HepG2 (cell line): Measurements from ENCODE around the gene ATAD3A. TPM values are rescaled to one million over a fixed set of nuclear protein-coding genes. Genes with fewer than 3 reads are reported as not detected.
"Not testable (repeated sequence)": the region's sequence is repeated elsewhere in the genome, so short reads cannot be mapped to it uniquely, and the experiment has no call there.

Experiments used
- ATAC-seq: fragments of 200-7000 bp; cut with Tn5 transposase; 3 replicates; pipeline ENCODE4 v1.9.1; 2020; ENCODE audit warnings: mild to moderate bottlenecking, moderate library complexity
- BruUV-seq: library from RNA; stranded (reverse); fragments of 400-500 nt; replicated peaks from 2 replicates; lab custom pipeline; 2021; lab: Mats Ljungman, UMichigan
- CTCF ChIA-PET: fragments of 300-600 bp; formaldehyde crosslinking; extraction: SDS; loops from one replicate; lab custom pipeline; 2021; ENCODE audit warnings: low total read pairs, inconsistent platforms, low intra/inter-chr PET ratio; lab: Yijun Ruan, JAX
- POLR2A ChIA-PET: fragments of 350-600 bp; sonication (Branson Sonifier 250); formaldehyde crosslinking; loops from one replicate; lab custom pipeline; 2020; ENCODE audit warnings: antibody characterized with exemption, inconsistent platforms; lab: Yijun Ruan, JAX
- DNase-seq: peaks from one replicate; pipeline ENCODE4 v3.0.0-alpha.2; 2015; ENCODE audit warnings: low spot score
- FAIRE-seq: peaks from 3 replicates; lab custom pipeline; 2011; peaks lifted over from hg19 to GRCh38; lab: Jason Lieb, UNC
- H2AFZ ChIP-seq: one replicate; pipeline ENCODE4 v1.6.1; 2011; ENCODE audit warnings: low read length, inconsistent platforms
- H3K27ac ChIP-seq: fragments of 300-600 bp; 3 replicates; pipeline ENCODE4 v1.8.0; 2011; ENCODE audit warnings: mixed run types, mild to moderate bottlenecking, mixed read lengths, low read length, inconsistent platforms; ENCODE audit not compliant: insufficient read depth; ENCODE audit errors: extremely low read length
- H3K27me3 ChIP-seq, 2 experiments: fragments of 200-600 bp in 1 of 2; 2 replicates in 1 of 2; 3 replicates in 1 of 2; pipeline versions ENCODE4 v1.6.0 to v1.8.0; 2011; ENCODE audit warnings: low read length in 2 of 2, mild to moderate bottlenecking in 2 of 2, moderate library complexity in 2 of 2, inconsistent platforms in 1 of 2; ENCODE audit not compliant: insufficient read depth in 2 of 2, control insufficient read depth in 1 of 2
- H3K36me3 ChIP-seq, 2 experiments: fragments of 200-600 bp in 1 of 2; replicated peaks in 1 of 2; 2 replicates in 1 of 2; 3 replicates in 1 of 2; pipeline versions ENCODE4 v1.5.1 to v1.8.0; 2011; ENCODE audit warnings: low read length in 2 of 2, inconsistent platforms in 1 of 2; ENCODE audit not compliant: insufficient read depth in 2 of 2, control insufficient read depth in 1 of 2
- H3K4me1 ChIP-seq: 2 replicates; pipeline ENCODE4 v1.5.1; 2012; ENCODE audit warnings: low read length, inconsistent platforms; ENCODE audit not compliant: insufficient read depth
- H3K4me2 ChIP-seq: 2 replicates; pipeline ENCODE4 v1.6.0; 2011; ENCODE audit warnings: low read depth, low read length, inconsistent platforms
- H3K4me3 ChIP-seq, 3 experiments: fragments of 200-600 bp in 1 of 3; sonication (generic), shearing (Covaris generic) in 1 of 3; replicated peaks in 1 of 3; 2 replicates each; pipeline ENCODE4 v1.5.1; 2011 to 2016; ENCODE audit warnings: low read length in 3 of 3, inconsistent platforms in 2 of 3, low read depth in 2 of 3, mild to moderate bottlenecking in 2 of 3, control low read depth in 1 of 3, mixed read lengths in 1 of 3; ENCODE audit not compliant: insufficient read depth in 1 of 3
- H3K79me2 ChIP-seq: one replicate; pipeline ENCODE4 v1.6.1; 2011; ENCODE audit warnings: low read length, inconsistent platforms; ENCODE audit not compliant: insufficient read depth
- H3K9ac ChIP-seq: 2 replicates; pipeline ENCODE4 v1.6.0; 2011; ENCODE audit warnings: mild to moderate bottlenecking, low read depth, low read length, inconsistent platforms; ENCODE audit not compliant: insufficient read depth
- H3K9me3 ChIP-seq: 2 replicates; pipeline ENCODE4 v1.5.1; 2012; ENCODE audit warnings: mild to moderate bottlenecking, low read length
- H4K20me1 ChIP-seq: 2 replicates; pipeline ENCODE4 v1.6.0; 2011; ENCODE audit warnings: inconsistent platforms, mild to moderate bottlenecking, low read length, moderate library complexity; ENCODE audit not compliant: insufficient read depth
- BCL6 ChIP-seq: IDR thresholded peaks from 2 replicates; pipeline ENCODE4 v1.6.1; 2016; ENCODE audit warnings: missing genetic modification reagents, missing compliant biosample characterization
- CEBPG ChIP-seq: IDR thresholded peaks from 2 replicates; pipeline ENCODE4 v1.6.1; 2016
- GABPB1 ChIP-seq: IDR thresholded peaks from 2 replicates; pipeline ENCODE4 v1.6.1; 2016; ENCODE audit warnings: mild to moderate bottlenecking, missing genetic modification reagents, moderate library complexity, missing compliant biosample characterization
- GZF1 ChIP-seq: sonication (generic); formaldehyde crosslinking; IDR thresholded peaks from 2 replicates; pipeline ENCODE4 v1.5.1; 2020; ENCODE audit warnings: mild to moderate bottlenecking, missing genetic modification reagents
- MEF2D ChIP-seq: sonication (generic); formaldehyde crosslinking; IDR thresholded peaks from 2 replicates; pipeline ENCODE4 v1.5.1; 2020; ENCODE audit warnings: mild to moderate bottlenecking, missing genetic modification reagents
- PLRG1 ChIP-seq: fragments of 450-650 bp; conservative IDR thresholded peaks from 2 replicates; pipeline ENCODE4 v1.6.1; 2016
- ZNF501 ChIP-seq: sonication (generic); formaldehyde crosslinking; IDR thresholded peaks from 2 replicates; pipeline ENCODE4 v1.5.1; 2020; ENCODE audit warnings: mild to moderate bottlenecking, moderate library complexity, missing genetic modification reagents
- WGBS: methylation state at CpG from one replicate; pipeline ENCODE4 v1.1.6; 2017; ENCODE audit warnings: low lambda C conversion rate; 5-methylcytosine and 5-hydroxymethylcytosine counted together
- in situ Hi-C: cut with HindIII; loops from 2 replicates; pipeline ENCODE4 v1.10.0; 2017; ENCODE audit warnings: low pct_unique_long_range_greater_than_20kb; ENCODE audit not compliant: extremely low pct_ligation_motif_present
- intact Hi-C: fragments of 100-400 bp; cut with micrococcal nuclease; formaldehyde crosslinking; loops from one replicate; pipeline ENCODE4 v1.10.0; 2022; ENCODE audit not compliant: unreplicated experiment
- polyA plus RNA-seq, 8 experiments: library from polyadenylated mRNA; depleted of rRNA in 3 of 8; stranded (reverse) in 7 of 8; unstranded in 1 of 8; fragments of >200 nt; fragmentation: Illumina TruSeq in 4 of 8; extraction: Trizol in 4 of 8; gene quantifications; 2 replicates each; pipeline versions ENCODE4 v1.2.1 to v1.2.3, GENCODE V29; 2011 to 2016; ENCODE audit warnings: low read depth in 4 of 8, missing spikeins in 1 of 8, mixed read lengths in 1 of 8; ENCODE audit not compliant: insufficient read depth in 1 of 8
- total RNA-seq, 5 experiments: library from RNA; depleted of rRNA; stranded (reverse); fragments of >200 nt; fragmentation: Illumina TruSeq; extraction: Trizol; gene quantifications; 2 replicates each; pipeline ENCODE4 v1.2.3, GENCODE V29; 2016; ENCODE audit warnings: low read depth in 1 of 5
- TF ChIP-seq, protein P1 (sequence below): sonication (generic); formaldehyde crosslinking; IDR thresholded peaks from 2 replicates; pipeline ENCODE4 v1.5.1; 2020; ENCODE audit warnings: mild to moderate bottlenecking, missing genetic modification reagents, moderate library complexity
- TF ChIP-seq, protein P2 (sequence below): sonication (generic); formaldehyde crosslinking; IDR thresholded peaks from 2 replicates; pipeline ENCODE4 v1.4.0; 2020; ENCODE audit warnings: missing genetic modification reagents

The ATAD3A gene
- total and polyA plus RNA-seq, 2 of the 13 experiments (the other 11 are each of a cell fraction or from before 2014, with no cell fraction given) = 10.6 to 49.0 TPM

DNA sequence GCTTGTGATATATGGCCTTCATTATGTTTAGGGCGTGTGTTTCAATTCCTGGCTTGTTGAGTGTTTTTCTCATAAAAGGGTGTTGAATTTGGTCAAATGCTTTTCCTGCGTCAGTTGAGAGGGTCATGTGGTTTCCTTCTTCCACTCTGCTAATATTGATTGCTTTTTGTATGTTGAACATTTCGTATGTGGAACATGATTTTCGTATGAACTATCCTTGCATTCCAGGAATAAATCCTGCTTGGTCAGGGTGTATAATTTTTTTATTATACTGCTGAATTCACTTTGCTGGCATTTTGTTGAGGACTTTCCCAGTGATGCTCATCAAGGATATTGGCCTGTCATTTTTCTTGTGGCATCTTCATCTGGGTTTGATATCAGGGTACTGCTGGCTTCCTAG is 4.7 kb upstream of the ATAD3A start:
- TF ChIP-seq PLRG1 (no peak), GZF1 (no peak), ZNF501 (no peak)
- H3K27ac ChIP-seq = no peak overlapping the region
- H3K36me3 ChIP-seq = no peaks in the 10 kb centered on the region
- POLR2A ChIA-PET = no interaction called here
- H4K20me1 ChIP-seq = no peaks in the 10 kb centered on the region
- DNase-seq = no peak
- WGBS = 59% methylated on average over 4 of the region's 4 CpGs
- no peak overlapping the region for H2AFZ ChIP-seq
- no peak for FAIRE-seq
- no TSS peak for BruUV-seq
- no peak overlapping the region for H3K9ac ChIP-seq
- H3K4me3 ChIP-seq = no peak overlapping the region
- in situ Hi-C loops = no loop called here
- H3K9me3 ChIP-seq = no peaks in the 10 kb centered on the region
- CTCF ChIA-PET = no interaction called here
- no peak overlapping the region for H3K4me2 ChIP-seq
- peaks cover 21% of the 10 kb centered on the region for H3K4me1 ChIP-seq
- no peaks in the 10 kb centered on the region for H3K27me3 ChIP-seq
- intact Hi-C loops = no loop called here
- peaks cover 3% of the 10 kb centered on the region for H3K79me2 ChIP-seq
- no peak for ATAC-seq

DNA sequence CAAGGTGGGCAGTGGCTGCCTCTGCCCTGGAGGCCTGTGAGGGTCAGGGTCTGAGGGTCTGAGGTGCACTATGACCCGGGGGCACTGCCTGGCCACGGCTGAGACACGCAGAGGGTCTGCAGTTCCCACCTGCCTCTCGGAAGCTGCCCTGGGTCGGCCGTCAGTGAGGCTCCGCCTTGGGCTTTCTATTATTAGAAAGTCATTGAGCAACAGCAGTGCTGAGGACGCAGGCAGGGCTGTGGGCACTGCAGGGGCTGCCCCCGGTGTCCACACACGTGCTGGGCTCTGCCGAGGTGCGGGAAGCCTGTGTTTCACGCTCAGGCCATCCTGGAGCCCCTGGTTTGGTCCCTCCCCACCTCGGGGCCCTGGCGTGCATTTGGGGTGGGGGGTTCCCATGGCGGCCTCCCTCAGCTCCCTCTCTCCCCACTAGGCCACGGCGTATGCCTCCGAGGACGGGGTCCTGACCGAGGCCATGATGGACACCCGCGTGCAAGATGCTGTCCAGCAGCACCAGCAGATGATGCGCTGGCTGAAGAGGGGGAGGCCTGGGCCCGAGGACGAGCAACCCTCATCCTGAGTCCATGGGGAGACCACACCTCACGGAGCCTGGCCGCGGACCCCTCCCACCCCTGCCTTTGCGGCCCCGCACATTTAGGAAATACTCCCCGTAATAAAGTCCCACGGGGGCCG is 3.0 kb upstream of the ATAD3A start:
- 66% methylated on average over 13 of the region's 34 CpGs for WGBS
- H3K4me2 ChIP-seq, H3K27me3 ChIP-seq, POLR2A ChIA-PET, CTCF ChIA-PET, BruUV-seq, FAIRE-seq, intact Hi-C loops, H2AFZ ChIP-seq, H3K4me3 ChIP-seq, H4K20me1 ChIP-seq, H3K36me3 ChIP-seq, H3K9ac ChIP-seq, H3K9me3 ChIP-seq, DNase-seq, H3K27ac ChIP-seq, H3K79me2 ChIP-seq, in situ Hi-C loops: not testable (repeated sequence)
- peak; percentile 59; the same call in 1 of the 2 replicates for TF ChIP-seq MEF2D (CRISPR knock-in tag)
- TF ChIP-seq BCL6 (CRISPR knock-in tag) = 0 out of 2 replicates have a peak, but pooled peaks have one; percentile 24
- TF ChIP-seq CEBPG = peak; percentile 36; the same call in 1 of the 2 replicates
- TF ChIP-seq, protein P1, sequence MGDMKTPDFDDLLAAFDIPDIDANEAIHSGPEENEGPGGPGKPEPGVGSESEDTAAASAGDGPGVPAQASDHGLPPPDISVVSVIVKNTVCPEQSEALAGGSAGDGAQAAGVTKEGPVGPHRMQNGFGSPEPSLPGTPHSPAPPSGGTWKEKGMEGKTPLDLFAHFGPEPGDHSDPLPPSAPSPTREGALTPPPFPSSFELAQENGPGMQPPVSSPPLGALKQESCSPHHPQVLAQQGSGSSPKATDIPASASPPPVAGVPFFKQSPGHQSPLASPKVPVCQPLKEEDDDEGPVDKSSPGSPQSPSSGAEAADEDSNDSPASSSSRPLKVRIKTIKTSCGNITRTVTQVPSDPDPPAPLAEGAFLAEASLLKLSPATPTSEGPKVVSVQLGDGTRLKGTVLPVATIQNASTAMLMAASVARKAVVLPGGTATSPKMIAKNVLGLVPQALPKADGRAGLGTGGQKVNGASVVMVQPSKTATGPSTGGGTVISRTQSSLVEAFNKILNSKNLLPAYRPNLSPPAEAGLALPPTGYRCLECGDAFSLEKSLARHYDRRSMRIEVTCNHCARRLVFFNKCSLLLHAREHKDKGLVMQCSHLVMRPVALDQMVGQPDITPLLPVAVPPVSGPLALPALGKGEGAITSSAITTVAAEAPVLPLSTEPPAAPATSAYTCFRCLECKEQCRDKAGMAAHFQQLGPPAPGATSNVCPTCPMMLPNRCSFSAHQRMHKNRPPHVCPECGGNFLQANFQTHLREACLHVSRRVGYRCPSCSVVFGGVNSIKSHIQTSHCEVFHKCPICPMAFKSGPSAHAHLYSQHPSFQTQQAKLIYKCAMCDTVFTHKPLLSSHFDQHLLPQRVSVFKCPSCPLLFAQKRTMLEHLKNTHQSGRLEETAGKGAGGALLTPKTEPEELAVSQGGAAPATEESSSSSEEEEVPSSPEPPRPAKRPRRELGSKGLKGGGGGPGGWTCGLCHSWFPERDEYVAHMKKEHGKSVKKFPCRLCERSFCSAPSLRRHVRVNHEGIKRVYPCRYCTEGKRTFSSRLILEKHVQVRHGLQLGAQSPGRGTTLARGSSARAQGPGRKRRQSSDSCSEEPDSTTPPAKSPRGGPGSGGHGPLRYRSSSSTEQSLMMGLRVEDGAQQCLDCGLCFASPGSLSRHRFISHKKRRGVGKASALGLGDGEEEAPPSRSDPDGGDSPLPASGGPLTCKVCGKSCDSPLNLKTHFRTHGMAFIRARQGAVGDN = peak; percentile 50; the same call in 1 of the 2 replicates
- TF ChIP-seq GABPB1 (CRISPR knock-in tag) = 0 out of 2 replicates have a peak, but pooled peaks have one; percentile 14
- TF ChIP-seq, protein P2, sequence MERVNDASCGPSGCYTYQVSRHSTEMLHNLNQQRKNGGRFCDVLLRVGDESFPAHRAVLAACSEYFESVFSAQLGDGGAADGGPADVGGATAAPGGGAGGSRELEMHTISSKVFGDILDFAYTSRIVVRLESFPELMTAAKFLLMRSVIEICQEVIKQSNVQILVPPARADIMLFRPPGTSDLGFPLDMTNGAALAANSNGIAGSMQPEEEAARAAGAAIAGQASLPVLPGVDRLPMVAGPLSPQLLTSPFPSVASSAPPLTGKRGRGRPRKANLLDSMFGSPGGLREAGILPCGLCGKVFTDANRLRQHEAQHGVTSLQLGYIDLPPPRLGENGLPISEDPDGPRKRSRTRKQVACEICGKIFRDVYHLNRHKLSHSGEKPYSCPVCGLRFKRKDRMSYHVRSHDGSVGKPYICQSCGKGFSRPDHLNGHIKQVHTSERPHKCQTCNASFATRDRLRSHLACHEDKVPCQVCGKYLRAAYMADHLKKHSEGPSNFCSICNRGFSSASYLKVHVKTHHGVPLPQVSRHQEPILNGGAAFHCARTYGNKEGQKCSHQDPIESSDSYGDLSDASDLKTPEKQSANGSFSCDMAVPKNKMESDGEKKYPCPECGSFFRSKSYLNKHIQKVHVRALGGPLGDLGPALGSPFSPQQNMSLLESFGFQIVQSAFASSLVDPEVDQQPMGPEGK (CRISPR knock-in tag) = peak; percentile 23; the same call in 1 of the 2 replicates
- ATAC-seq = peak; percentile 4; the same call in 2 of the 3 replicates
- peaks cover 21% of the 10 kb centered on the region for H3K4me1 ChIP-seq
